Activated CD8-positive, alpha-beta memory T cell treated with anti-CD3 and anti-CD28 coated beads, Interleukin-2, amount 50 U/mL, for 1 hour (primary cell): ENCODE results near the gene PEX5L.
"Not testable (repeated sequence)": the region's sequence is repeated elsewhere in the genome, so short reads cannot be mapped to it uniquely, and the experiment has no call there.

Source experiments
- DNase-seq: peaks from one replicate; pipeline ENCODE4 v3.0.0-alpha.2; 2020; ENCODE audit errors: extremely low read depth

Gene PEX5L

GRCh38 chr3:179840985-179841384 is 195.8 kb downstream of the PEX5L start:
- DNase-seq: no peak

- no peak for DNase-seq
These were observed 199.4 kb downstream of the PEX5L start for GRCh38 chr3:179837374-179837773.

- DNase-seq: no peak
These were observed 203.4 kb downstream of the PEX5L start for GRCh38 chr3:179833294-179833693.

GRCh38 chr3:179832333-179832854 is 204.3 kb downstream of the PEX5L start:
- no peak for DNase-seq

- DNase-seq: no peak
These were observed 207.3 kb downstream of the PEX5L start for GRCh38 chr3:179829401-179829800.

- DNase-seq: no peak
These were observed 208.0 kb downstream of the PEX5L start for GRCh38 chr3:179828738-179829137.

- no peak for DNase-seq
These were observed 210.5 kb downstream of the PEX5L start for GRCh38 chr3:179826247-179826637.

- DNase-seq: no peak
These were observed 211.1 kb downstream of the PEX5L start for GRCh38 chr3:179825527-179826246.

GRCh38 chr3:179822296-179822695 is 214.4 kb downstream of the PEX5L start:
- no peak for DNase-seq

- DNase-seq: no peak
These were observed 217.4 kb downstream of the PEX5L start for GRCh38 chr3:179819379-179819778.

- no peak for DNase-seq
These were observed 224.7 kb downstream of the PEX5L start for GRCh38 chr3:179812096-179812382.

- DNase-seq: no peak
These were observed 225.2 kb downstream of the PEX5L start for GRCh38 chr3:179811321-179812095.

- DNase-seq: no peak
These were observed 227.1 kb downstream of the PEX5L start for GRCh38 chr3:179809639-179810038.

- DNase-seq: no peak
These were observed 229.1 kb downstream of the PEX5L start for GRCh38 chr3:179807588-179807987.

GRCh38 chr3:179806177-179806576 is 230.6 kb downstream of the PEX5L start:
- DNase-seq: no peak

GRCh38 chr3:179801856-179802255 is 234.9 kb downstream of the PEX5L start:
- DNase-seq: no peak

GRCh38 chr3:179801263-179801662 is 235.5 kb downstream of the PEX5L start:
- DNase-seq: no peak

GRCh38 chr3:179797192-179797591 is 239.5 kb downstream of the PEX5L start:
- DNase-seq: no peak

GRCh38 chr3:179796421-179796820 is 240.3 kb downstream of the PEX5L start:
- DNase-seq: no peak

- no peak for DNase-seq
These were observed 242.4 kb downstream of the PEX5L start for GRCh38 chr3:179794355-179794754.

- DNase-seq: no peak
These were observed 244.9 kb downstream of the PEX5L start for GRCh38 chr3:179791793-179792192.

GRCh38 chr3:179788996-179789395 is 247.7 kb downstream of the PEX5L start:
- no peak for DNase-seq

- DNase-seq: not testable (repeated sequence)
These were observed 253.9 kb downstream of the PEX5L start for GRCh38 chr3:179782841-179783240.
